ENCODE measurements around the gene RUFY3.
"Not testable (repeated sequence)": the region's sequence is repeated elsewhere in the genome, so short reads cannot be mapped to it uniquely, and the experiment has no call there.

RUFY3 gene

GRCh38 chr4:70698435-70698834, 23.3 kb upstream of the RUFY3 start:
- H3K27me3 ChIP-seq (ENCODE audit: insufficient read depth, low read length) = not testable (repeated sequence)

GRCh38 chr4:70700712-70701111, 21.1 kb upstream of the RUFY3 start:
- no peak overlapping the region for H3K4me3 ChIP-seq (ENCODE audit: low read length)
- H3K4me1 ChIP-seq (ENCODE audit: insufficient read depth, low read length) = peaks cover 5% of the 10 kb centered on the region

More at GRCh38 chr4:70698435-70698834, 23.3 kb upstream of the RUFY3 start:
- H3K4me1 ChIP-seq (ENCODE audit: insufficient read depth, low read length); H3K4me3 ChIP-seq (ENCODE audit: low read length); H3K9me3 ChIP-seq (ENCODE audit: low read length); H2AFZ ChIP-seq (ENCODE audit: low read depth, low read length); H3K36me3 ChIP-seq (ENCODE audit: insufficient read depth, low read length): not testable (repeated sequence)

GRCh38 chr4:70701271-70701670, 20.5 kb upstream of the RUFY3 start:
- no peak overlapping the region for H3K4me3 ChIP-seq (ENCODE audit: low read length)
- H3K36me3 ChIP-seq (ENCODE audit: insufficient read depth, low read length) = no peaks in the 10 kb centered on the region
- no peaks in the 10 kb centered on the region for H3K9me3 ChIP-seq (ENCODE audit: low read length)
- no peaks in the 10 kb centered on the region for H3K27me3 ChIP-seq (ENCODE audit: insufficient read depth, low read length)
- no peak overlapping the region for H2AFZ ChIP-seq (ENCODE audit: low read depth, low read length)
- peaks cover 7% of the 10 kb centered on the region for H3K4me1 ChIP-seq (ENCODE audit: insufficient read depth, low read length)

More at GRCh38 chr4:70700712-70701111, 21.1 kb upstream of the RUFY3 start:
- H3K9me3 ChIP-seq (ENCODE audit: low read length) = no peaks in the 10 kb centered on the region
- no peaks in the 10 kb centered on the region for H3K27me3 ChIP-seq (ENCODE audit: insufficient read depth, low read length)
- H3K36me3 ChIP-seq (ENCODE audit: insufficient read depth, low read length) = no peaks in the 10 kb centered on the region
- no peak overlapping the region for H2AFZ ChIP-seq (ENCODE audit: low read depth, low read length)

GRCh38 chr4:70702592-70702991, 19.2 kb upstream of the RUFY3 start:
- not testable (repeated sequence) for H3K4me3 ChIP-seq (ENCODE audit: low read length); H3K36me3 ChIP-seq (ENCODE audit: insufficient read depth, low read length); H2AFZ ChIP-seq (ENCODE audit: low read depth, low read length); H3K9me3 ChIP-seq (ENCODE audit: low read length); H3K27me3 ChIP-seq (ENCODE audit: insufficient read depth, low read length)
- H3K4me1 ChIP-seq (ENCODE audit: insufficient read depth, low read length) = peaks cover 18% of the 10 kb centered on the region

GRCh38 chr4:70703619-70704214, 18.0 kb upstream of the RUFY3 start:
- H3K4me3 ChIP-seq (ENCODE audit: low read length) = peak overlapping the region; percentile 95
- no peaks in the 10 kb centered on the region for H3K27me3 ChIP-seq (ENCODE audit: insufficient read depth, low read length)
- peaks cover 19% of the 10 kb centered on the region for H3K4me1 ChIP-seq (ENCODE audit: insufficient read depth, low read length)
- no peaks in the 10 kb centered on the region for H3K36me3 ChIP-seq (ENCODE audit: insufficient read depth, low read length)
- no peaks in the 10 kb centered on the region for H3K9me3 ChIP-seq (ENCODE audit: low read length)
- H2AFZ ChIP-seq (ENCODE audit: low read depth, low read length) = peak overlapping the region; percentile 93

- Histone ChIP-seq H3K27me3 (ENCODE audit: insufficient read depth, low read length) (no peaks in the 10 kb centered on the region), H3K9me3 (ENCODE audit: low read length) (no peaks in the 10 kb centered on the region), H3K36me3 (ENCODE audit: insufficient read depth, low read length) (no peaks in the 10 kb centered on the region), H2AFZ (ENCODE audit: low read depth, low read length) (peak overlapping the region; percentile 93), H3K4me3 (ENCODE audit: low read length) (peak overlapping the region; percentile 95), H3K4me1 (ENCODE audit: insufficient read depth, low read length) (peaks cover 25% of the 10 kb centered on the region)
These were observed 17.4 kb upstream of the RUFY3 start for GRCh38 chr4:70704215-70704930.

- peak overlapping the region; percentile 93 for H2AFZ ChIP-seq (ENCODE audit: low read depth, low read length)
- no peaks in the 10 kb centered on the region for H3K9me3 ChIP-seq (ENCODE audit: low read length)
- H3K36me3 ChIP-seq (ENCODE audit: insufficient read depth, low read length) = no peaks in the 10 kb centered on the region
- H3K27me3 ChIP-seq (ENCODE audit: insufficient read depth, low read length) = no peaks in the 10 kb centered on the region
- peak overlapping the region; percentile 95 for H3K4me3 ChIP-seq (ENCODE audit: low read length)
- peaks cover 28% of the 10 kb centered on the region for H3K4me1 ChIP-seq (ENCODE audit: insufficient read depth, low read length)
These were observed 16.9 kb upstream of the RUFY3 start for GRCh38 chr4:70704931-70705182.

- Histone ChIP-seq H2AFZ (ENCODE audit: low read depth, low read length) (peak overlapping the region; percentile 93), H3K4me3 (ENCODE audit: low read length) (peak overlapping the region; percentile 95), H3K4me1 (ENCODE audit: insufficient read depth, low read length) (peaks cover 31% of the 10 kb centered on the region), H3K9me3 (ENCODE audit: low read length) (no peaks in the 10 kb centered on the region), H3K36me3 (ENCODE audit: insufficient read depth, low read length) (no peaks in the 10 kb centered on the region), H3K27me3 (ENCODE audit: insufficient read depth, low read length) (no peaks in the 10 kb centered on the region)
These were observed 16.4 kb upstream of the RUFY3 start for GRCh38 chr4:70705183-70706043.

GRCh38 chr4:70706044-70706461, 15.7 kb upstream of the RUFY3 start:
- Histone ChIP-seq H3K27me3 (ENCODE audit: insufficient read depth, low read length) (no peaks in the 10 kb centered on the region), H3K4me1 (ENCODE audit: insufficient read depth, low read length) (peaks cover 31% of the 10 kb centered on the region), H3K4me3 (ENCODE audit: low read length) (peak overlapping the region; percentile 95), H3K9me3 (ENCODE audit: low read length) (no peaks in the 10 kb centered on the region), H2AFZ (ENCODE audit: low read depth, low read length) (peak overlapping the region; percentile 93), H3K36me3 (ENCODE audit: insufficient read depth, low read length) (no peaks in the 10 kb centered on the region)

GRCh38 chr4:70706516-70706915, 15.2 kb upstream of the RUFY3 start:
- Histone ChIP-seq H3K4me1 (ENCODE audit: insufficient read depth, low read length) (peaks cover 31% of the 10 kb centered on the region), H3K27me3 (ENCODE audit: insufficient read depth, low read length) (no peaks in the 10 kb centered on the region), H3K9me3 (ENCODE audit: low read length) (no peaks in the 10 kb centered on the region), H3K4me3 (ENCODE audit: low read length) (peak overlapping the region; percentile 95), H3K36me3 (ENCODE audit: insufficient read depth, low read length) (no peaks in the 10 kb centered on the region), H2AFZ (ENCODE audit: low read depth, low read length) (no peak overlapping the region)

- Histone ChIP-seq H2AFZ (ENCODE audit: low read depth, low read length) (no peak overlapping the region), H3K9me3 (ENCODE audit: low read length) (no peaks in the 10 kb centered on the region), H3K27me3 (ENCODE audit: insufficient read depth, low read length) (no peaks in the 10 kb centered on the region), H3K4me1 (ENCODE audit: insufficient read depth, low read length) (peaks cover 26% of the 10 kb centered on the region), H3K36me3 (ENCODE audit: insufficient read depth, low read length) (no peaks in the 10 kb centered on the region), H3K4me3 (ENCODE audit: low read length) (peak overlapping the region; percentile 43)
These were observed 12.1 kb upstream of the RUFY3 start for GRCh38 chr4:70709611-70710205.

GRCh38 chr4:70711599-70711998, 10.2 kb upstream of the RUFY3 start:
- no peak overlapping the region for H3K4me3 ChIP-seq (ENCODE audit: low read length)

GRCh38 chr4:70712150-70712549, 9.6 kb upstream of the RUFY3 start:
- H3K4me3 ChIP-seq (ENCODE audit: low read length) = no peak overlapping the region
- no peaks in the 10 kb centered on the region for H3K9me3 ChIP-seq (ENCODE audit: low read length)
- H2AFZ ChIP-seq (ENCODE audit: low read depth, low read length) = no peak overlapping the region
- peaks cover 14% of the 10 kb centered on the region for H3K4me1 ChIP-seq (ENCODE audit: insufficient read depth, low read length)
- H3K36me3 ChIP-seq (ENCODE audit: insufficient read depth, low read length) = no peaks in the 10 kb centered on the region
- no peaks in the 10 kb centered on the region for H3K27me3 ChIP-seq (ENCODE audit: insufficient read depth, low read length)

More at GRCh38 chr4:70711599-70711998, 10.2 kb upstream of the RUFY3 start:
- Histone ChIP-seq H3K9me3 (ENCODE audit: low read length) (no peaks in the 10 kb centered on the region), H3K27me3 (ENCODE audit: insufficient read depth, low read length) (no peaks in the 10 kb centered on the region), H3K4me1 (ENCODE audit: insufficient read depth, low read length) (peaks cover 20% of the 10 kb centered on the region), H2AFZ (ENCODE audit: low read depth, low read length) (no peak overlapping the region), H3K36me3 (ENCODE audit: insufficient read depth, low read length) (no peaks in the 10 kb centered on the region)
